NCI-H446 treated with DMSO at 0.1 percent for 48 hours (cell line): Measurements from ENCODE around the gene COX7B2.

Experiments used
- DNase-seq: peaks from one replicate; lab custom pipeline; 2025; lab: John Stamatoyannopoulos, UW

COX7B2 gene

GRCh38 chr4:46889410-46889809 lies 19.6 kb downstream of the COX7B2 start:
- DNase-seq: no peak

GRCh38 chr4:46886711-46887110 lies 22.3 kb downstream of the COX7B2 start:
- peak; percentile 3 for DNase-seq

DNA sequence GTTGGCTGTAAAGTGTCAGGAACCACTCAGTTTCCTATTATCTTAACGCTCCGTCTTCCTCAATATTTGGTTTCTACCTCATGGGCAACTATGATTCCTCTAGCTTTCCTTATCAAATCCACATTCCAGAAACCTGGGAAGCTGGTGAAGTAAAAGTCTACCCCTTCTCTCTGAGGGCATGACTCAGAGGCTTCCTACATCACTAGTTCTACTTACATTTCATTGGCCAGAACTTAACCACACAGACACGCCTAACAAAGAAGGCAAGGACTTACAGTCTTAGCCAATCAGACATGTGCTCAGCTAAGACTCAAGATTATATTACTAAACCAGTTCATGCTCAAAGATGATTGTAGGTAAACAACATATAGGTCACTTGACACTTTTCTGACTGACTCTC lies 30.4 kb downstream of the COX7B2 start:
- no peak for DNase-seq

DNA sequence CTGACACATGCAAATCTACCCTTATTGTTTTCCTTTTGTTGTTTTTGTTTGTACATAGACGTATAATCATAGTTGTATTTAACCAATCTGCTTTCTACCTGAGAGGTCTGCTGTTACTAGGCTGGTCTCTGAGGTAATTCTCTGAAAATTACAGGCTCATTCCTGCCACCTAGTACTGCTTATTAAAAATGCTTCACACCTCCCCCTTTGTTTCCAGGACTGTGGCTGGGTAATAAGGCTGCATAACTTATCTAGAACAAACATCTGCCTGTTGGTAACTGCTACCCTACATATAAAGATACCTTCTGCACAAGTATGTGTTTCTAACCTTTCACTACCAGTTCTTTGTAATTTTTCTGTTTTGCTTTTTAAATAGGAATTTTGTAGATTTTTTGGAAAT lies 34.2 kb downstream of the COX7B2 start:
- DNase-seq: no peak

- no peak for DNase-seq
Observed at GRCh38 chr4:46870411-46870810, 38.6 kb downstream of the COX7B2 start.

- DNase-seq: no peak
Observed at GRCh38 chr4:46856333-46856732, 52.7 kb downstream of the COX7B2 start.

GRCh38 chr4:46852800-46853199 lies 56.2 kb downstream of the COX7B2 start:
- DNase-seq: no peak

GRCh38 chr4:46850026-46850425 lies 59.0 kb downstream of the COX7B2 start:
- no peak for DNase-seq

DNA sequence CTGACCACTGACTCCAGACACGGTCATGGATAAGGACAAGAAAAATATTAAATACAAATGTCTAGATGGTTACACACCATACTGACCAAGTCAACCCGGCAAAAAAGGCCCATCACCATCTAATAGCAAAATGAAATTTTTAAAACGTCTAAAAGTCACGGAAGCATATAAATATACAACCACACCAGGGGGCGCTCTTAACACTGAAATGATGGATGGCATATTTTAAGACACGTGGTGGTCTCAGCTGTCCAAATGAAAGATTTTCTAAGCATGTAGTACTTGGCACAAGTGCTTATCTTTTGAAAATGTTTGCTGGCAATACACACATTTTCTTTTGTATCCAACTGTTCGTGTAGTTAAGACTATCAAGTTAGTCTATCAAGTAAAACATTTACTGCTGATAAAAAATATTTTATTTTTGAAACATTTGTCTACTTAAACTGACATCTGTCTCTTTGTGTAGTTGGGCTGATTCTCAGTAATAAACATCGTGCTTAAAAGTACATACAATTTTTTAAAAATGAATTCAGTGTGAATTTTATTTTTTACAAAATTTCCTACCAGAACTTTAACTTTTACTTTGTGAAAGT lies 64.6 kb downstream of the COX7B2 start:
- peak; percentile 61 for DNase-seq

GRCh38 chr4:46839128-46839527 lies 69.9 kb downstream of the COX7B2 start:
- DNase-seq: no peak

- no peak for DNase-seq
Observed at GRCh38 chr4:46837639-46838038, 71.4 kb downstream of the COX7B2 start.

- no peak for DNase-seq
Observed at GRCh38 chr4:46836584-46836983, 72.5 kb downstream of the COX7B2 start.

DNA sequence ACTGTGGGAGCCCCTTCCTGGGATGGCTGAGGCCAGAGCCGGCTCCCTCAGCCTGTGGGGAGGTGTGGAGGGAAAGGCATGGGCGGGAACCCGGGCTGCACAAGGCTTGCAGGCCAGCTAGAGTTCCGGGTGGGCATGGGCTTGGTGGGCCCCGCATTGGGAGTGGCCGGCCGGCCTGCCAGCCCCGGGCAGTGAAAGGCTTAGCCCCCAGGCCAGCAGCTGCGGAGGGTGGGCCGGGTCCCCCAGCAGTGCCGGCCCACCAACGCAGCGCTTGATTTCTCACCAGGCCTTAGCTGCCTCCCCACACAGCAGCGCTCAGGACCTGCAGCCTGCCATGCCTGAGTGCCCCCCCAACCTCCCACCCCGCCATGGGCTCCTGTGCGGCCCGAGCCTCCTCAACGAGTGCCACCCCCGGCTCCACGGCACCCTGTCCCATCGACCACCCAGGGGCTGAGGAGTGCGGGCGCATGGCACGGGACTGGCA lies 78.0 kb downstream of the COX7B2 start:
- DNase-seq: no peak

DNA sequence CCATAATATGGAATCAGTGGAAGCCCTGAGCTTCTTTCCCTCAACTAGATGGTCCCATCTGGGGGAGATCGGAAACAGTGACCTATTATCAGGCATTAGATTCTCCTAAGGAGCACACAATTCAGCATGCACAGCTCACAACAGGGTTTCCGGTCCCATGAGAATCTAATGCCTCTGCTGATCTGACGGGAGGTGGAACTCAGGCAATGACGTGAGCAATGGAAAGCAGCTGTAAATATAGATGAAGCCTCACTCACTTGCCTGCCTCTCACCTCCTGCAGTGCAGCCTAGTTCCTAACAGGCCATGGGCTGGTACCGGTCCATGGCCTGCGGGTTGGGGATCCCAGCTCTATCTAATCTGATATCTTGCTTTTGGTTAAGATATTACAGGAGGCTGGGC lies 88.9 kb downstream of the COX7B2 start:
- no peak for DNase-seq

DNA sequence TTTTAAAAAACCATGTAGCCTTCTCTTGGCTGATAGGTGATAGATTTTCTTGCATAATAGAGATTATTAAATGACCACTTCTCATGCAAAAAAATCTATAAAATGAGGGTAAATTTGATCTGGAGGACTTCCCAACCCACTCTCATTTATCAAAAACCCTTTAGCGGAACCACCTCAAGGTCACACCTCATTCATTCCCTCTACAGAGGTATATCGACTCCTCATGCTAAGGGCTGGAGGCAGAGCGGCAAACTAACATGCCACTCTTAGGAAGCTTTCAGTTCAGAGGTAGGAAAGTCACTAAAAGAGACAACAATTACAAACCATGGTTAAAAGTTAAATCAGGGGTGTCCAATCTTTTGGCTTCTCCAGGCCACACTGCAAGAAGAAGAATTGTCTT lies 90.0 kb downstream of the COX7B2 start:
- no peak for DNase-seq

- DNase-seq: no peak
Observed at GRCh38 chr4:46818604-46819003, 90.4 kb downstream of the COX7B2 start.

DNA sequence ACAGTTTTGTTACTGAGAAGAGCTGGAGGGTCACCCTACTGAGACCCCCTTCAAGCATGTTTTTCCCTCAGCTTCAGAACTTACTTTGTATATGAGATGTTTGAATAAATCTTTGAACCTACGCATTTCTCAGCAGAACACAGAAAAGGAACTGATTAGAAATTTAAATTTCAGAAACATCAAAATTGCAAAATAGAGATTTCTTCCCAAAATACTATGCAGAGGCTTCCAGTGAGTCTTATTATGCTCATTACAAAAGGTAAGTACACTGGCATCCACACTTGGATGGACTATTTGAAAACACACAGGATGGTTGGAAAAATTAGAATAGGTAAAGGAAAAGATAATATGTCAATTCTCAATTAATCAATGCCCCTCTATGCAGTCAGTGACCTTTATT lies 91.2 kb downstream of the COX7B2 start:
- DNase-seq: no peak

GRCh38 chr4:46804781-46805413 lies 104.1 kb downstream of the COX7B2 start:
- no peak for DNase-seq

DNA sequence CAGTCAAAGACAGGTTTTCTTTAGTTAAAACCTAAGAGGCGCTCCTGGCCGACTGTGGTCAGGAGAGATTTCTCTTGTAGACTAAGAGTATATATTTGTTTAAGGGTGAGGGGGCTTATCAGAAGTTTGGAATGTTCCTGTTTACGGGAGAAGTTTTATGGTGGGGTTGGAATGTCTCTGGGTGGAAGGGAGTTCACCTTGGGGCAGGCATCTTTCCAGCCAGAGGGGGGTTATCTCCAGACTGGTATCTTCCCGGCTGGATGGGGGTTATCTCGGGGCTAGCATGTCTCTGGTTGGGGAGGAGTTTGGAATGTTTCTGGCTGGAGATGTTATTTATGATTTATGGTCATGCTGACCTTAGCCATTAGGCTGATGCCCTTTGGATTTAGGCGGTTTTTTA lies 116.0 kb downstream of the COX7B2 start:
- DNase-seq: no peak

DNA sequence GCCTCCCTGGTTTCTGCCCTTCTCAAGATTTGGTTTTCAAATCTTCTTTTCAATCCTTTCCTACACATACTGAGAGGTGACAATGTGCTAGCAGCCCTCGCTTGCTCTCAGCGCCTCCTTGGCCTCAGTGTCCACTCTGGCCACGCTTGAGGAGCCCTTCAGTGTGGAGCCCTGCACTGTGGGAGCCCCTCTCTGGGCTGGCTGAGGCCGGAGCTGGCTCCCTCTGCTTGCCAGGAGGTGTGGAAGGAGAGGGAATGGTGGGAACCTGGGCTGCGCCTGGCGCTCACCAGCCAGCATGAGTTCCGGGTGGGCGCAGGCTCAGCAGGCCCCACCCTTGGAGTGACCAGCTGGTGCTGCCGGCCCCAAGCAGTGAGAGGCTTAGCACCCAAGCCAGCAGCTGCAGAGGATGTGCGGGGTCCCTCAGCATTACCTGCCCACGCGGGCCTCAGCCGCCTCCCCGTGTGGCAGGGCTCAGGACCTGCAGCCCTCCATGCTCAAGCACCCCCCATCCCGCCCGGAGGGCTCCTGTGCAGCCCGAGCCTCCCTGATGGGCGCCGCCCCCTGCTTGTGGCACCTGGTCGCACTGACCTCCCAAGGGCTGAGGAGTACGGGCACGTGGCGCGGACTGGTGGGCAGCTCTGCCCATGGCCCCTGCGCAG lies 127.5 kb downstream of the COX7B2 start:
- no peak for DNase-seq

GRCh38 chr4:46765465-46765864 lies 143.6 kb downstream of the COX7B2 start:
- DNase-seq: no peak

DNA sequence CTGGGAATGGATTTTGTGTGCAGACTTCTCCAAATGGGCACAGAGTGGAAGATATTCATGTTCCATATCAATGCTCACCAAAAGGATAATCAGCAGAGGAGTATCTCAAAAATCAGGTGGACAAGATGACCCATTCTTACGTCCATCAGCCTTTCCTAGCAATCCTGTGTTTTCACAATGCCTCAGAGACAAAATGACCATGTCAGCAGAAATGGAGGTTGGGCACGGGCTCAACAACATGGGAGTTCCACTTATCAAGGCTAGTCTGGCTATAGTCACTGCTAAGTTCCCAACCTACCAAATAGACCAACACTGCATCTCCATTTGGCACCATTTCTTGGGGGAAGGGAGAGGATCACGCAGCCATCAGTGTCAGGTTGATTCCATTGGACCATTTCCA lies 179.0 kb downstream of the COX7B2 start:
- no peak for DNase-seq

DNA sequence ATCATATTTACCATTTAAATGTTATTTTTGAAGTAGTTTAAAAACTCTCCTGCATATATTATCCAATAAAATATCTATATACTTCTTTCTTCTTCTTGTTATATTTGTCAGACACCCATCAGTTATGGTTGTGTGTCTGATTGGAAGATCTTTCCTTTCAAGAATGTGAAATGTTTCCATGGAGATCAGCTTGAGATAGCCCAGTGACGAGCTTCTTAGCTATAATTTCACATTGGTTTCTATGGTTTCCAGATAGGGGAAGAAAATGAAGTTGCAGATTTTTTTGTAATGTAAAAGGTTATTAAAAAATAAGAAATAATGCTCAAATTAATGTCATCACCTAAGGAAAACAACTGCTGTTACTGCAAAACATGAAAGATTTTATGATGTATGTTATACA lies 189.0 kb downstream of the COX7B2 start:
- no peak for DNase-seq

- DNase-seq: no peak
Observed at GRCh38 chr4:46717950-46718349, 191.1 kb downstream of the COX7B2 start.
